Measurements from ENCODE around the gene KCNMA1.

The KCNMA1 gene

DNA sequence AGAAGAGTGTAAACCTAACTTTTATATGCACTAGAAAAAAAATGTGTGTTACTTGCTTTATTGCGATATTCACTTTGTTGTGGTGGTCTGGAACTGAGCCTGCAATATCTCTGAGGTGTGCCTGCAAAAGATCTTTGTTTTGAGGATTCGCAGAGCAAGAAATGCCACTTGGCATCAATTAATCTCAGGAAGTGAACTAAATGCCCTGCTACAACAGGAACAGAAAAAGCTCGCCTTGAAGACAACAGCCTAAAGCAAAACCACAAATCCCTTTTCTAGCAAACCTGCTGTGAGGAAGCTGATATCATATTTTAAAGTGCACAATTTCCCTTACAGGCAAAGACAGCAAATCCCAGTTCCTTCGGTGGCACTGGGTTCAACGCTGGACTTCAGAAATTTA, 675.8 kb downstream of the KCNMA1 start:
- FAIRE-seq: no peak

DNA sequence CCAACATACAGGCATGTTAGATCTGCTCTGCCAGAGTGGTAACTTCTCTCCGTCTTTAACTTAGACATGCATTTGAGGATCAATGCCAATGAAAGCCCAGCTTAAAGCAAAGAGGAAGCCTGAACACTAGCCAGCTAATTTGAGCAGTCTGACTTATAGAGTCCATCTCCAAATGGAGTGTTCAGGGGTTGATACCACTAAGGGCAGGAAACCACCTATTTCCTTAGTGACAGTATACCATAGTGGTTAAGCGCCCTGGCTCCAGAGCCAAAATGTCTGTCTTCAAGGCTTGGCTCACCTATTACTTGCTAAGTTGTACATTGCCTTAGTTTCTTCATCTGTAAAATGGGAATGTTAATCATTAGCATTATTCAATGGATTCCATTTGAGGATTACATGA, 678.5 kb downstream of the KCNMA1 start:
- no peak for FAIRE-seq

DNA sequence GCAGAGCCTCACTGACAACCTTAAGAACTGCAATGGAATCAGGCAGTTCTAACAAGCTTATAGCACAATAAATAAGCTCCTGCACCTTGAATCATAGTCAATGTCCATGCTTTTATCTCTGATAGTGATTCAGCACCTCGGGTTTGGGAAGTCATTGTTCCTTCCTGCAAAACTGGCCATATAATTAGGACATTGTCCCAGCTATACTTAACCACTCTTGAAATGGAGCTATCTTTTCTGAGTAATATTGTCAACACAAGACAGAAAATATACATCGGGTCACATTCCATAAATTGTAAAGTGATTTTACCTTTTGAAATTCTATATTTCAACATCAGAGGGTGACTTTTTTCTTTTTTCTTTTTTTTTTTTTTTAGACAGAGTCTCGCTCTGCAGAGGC, 682.8 kb downstream of the KCNMA1 start:
- no peak for FAIRE-seq

DNA sequence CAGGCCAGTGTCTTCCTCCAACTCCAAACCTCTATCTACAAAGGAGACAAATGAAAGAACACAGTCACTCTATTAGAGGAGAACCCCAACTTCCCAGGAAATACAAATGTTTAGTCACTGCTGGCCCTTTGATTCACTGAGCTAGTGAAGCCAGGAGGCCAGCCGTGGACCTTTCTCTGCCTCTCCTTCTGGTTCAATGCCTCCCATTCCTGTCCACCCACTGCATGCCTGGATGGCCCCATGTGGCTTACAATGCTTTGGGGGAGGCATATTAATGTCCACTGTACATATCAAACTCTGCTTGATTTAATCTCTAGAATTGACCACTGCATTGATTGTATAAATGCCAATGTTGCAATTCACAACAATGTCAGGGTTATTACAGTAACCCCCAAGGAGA, 687.3 kb downstream of the KCNMA1 start:
- no peak for FAIRE-seq

DNA sequence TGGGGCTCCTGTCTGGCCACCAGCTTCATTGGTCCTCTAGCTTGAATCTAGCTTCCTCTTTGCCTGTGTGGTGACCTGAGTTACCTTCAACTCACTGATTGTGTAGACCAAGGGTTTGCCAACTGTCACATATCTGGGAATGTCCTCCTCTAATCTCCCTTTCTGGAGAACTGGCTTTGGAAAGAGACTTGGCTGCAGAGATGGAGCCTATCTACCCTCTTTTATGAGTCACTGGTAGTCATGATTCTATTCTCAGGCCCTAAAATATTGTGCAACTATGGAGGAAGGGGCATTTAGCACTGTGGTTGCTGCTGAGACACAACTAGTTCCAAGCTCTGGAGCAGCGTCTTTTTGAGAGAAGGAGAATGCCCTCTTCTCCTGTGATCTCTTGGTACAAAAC, 691.3 kb downstream of the KCNMA1 start:
- FAIRE-seq: no peak

DNA sequence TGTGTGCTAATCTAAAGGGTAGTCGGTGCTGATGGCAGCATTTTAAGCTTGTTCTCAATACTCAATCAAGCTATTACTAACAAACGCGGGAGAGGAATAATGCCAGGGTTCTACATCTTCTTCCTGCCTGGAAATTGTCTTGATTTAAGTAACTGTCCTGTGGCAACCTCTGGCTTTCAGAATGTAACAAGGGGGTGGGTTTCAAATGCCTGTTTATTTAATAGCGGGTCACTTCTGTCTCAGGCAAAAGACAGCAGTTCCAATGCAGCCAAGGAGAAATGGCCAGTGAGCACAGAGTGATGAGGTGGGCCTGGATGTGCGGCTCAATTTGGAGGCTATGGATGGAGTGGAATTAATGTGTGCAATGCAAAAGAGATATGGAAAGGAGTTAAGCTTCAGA, 692.4 kb downstream of the KCNMA1 start:
- no peak for FAIRE-seq

DNA sequence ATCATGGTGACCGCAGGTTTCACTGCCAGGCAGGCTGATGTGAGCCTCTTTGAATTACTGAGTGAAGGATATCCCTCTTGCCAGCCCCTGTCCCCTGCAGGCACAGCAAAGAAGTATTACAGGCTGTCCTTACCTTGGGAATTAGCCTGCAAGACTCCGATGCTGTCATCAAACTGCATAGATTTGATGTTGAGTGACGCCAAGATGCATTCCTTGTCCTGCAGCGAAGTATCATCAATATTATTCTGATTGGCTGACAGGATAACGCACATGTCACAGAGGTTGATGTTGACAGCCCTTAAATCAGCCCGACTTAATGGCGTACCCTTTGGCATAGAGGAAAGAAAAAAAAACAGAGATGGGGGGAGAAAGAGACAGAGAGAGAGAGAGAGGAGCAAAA, 693.0 kb downstream of the KCNMA1 start:
- no peak for FAIRE-seq

DNA sequence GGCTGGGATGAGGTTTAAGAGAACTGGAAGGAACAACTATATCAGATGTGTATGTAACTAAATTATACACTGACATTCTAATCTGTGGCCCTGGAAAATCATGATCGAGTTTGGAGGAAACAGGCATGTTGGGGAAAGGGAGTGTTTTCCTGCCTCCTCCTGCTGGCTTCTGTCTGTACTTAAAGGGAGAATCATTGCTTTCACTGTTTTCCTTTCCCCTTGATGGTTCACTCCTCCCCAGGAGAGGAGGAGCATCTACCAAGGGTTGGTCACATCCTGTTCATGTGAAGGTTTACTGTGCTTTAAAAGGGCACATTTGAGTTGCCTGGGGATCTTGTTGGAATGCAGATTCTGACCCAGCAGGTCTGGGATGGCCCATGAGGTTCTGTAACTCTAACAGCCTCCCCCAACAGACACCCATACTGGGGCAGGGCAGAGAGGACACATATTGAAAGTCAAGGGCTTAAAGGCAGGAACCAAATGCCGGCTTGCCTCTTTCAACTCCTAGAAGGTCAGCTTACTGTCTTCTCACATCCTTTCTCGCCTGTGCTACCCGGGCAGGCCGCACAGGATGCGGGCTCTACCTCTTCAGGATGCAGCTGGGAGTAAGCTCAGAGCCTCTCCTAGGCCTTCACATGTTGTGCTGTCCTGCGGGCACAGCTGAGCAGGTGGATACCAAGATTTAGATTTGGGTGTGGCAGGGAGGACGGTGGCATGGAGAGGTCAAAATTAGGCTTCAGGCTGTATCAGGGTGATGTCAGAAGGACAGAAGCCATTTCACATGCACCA, 694.8 kb downstream of the KCNMA1 start:
- FAIRE-seq: no peak

DNA sequence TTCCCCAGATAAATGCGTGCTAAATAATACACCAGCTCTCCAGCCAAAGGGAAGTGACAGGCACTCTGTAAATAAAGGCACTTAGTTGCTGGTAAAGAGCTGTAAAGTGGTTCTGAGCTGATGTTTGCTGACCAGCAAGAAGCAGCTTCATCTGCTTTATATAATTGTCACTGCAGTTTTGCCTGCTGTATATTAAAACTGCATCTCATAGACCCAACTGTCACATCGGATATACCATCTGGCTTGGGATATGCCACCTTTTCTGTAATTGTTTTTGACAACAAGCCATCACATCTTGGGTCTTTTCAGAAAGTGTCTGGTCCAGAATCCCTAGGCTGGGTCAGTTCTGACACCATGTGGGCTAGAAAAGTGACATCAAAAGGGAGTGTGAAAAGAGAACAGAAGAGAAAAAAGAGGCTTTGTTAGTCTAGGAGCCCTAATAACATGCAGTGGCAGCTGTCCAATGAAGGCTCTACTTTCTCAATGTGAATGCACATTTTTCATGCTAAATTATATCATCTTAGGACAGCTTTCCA, 697.6 kb downstream of the KCNMA1 start:
- no peak for FAIRE-seq

DNA sequence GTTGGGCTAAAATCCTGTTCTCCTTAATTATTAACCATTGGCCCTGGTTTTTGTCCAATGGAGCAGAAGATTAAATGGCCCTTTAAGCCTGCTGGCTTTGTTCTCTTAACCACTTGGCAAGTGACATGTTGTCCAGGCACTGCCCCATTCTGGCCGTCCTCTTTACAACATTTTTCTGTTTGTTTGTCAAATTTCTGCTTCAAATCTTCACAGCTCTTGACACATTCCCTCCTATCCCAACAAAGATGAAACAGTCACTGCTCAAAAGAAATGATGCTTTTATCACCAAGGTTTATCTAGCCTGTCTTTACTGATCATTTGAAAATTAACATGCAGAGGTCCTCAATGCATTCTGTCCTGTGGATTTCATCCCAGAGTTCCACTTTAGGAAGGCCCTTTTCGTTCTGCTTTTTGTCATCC, 700.4 kb downstream of the KCNMA1 start:
- no peak for FAIRE-seq

DNA sequence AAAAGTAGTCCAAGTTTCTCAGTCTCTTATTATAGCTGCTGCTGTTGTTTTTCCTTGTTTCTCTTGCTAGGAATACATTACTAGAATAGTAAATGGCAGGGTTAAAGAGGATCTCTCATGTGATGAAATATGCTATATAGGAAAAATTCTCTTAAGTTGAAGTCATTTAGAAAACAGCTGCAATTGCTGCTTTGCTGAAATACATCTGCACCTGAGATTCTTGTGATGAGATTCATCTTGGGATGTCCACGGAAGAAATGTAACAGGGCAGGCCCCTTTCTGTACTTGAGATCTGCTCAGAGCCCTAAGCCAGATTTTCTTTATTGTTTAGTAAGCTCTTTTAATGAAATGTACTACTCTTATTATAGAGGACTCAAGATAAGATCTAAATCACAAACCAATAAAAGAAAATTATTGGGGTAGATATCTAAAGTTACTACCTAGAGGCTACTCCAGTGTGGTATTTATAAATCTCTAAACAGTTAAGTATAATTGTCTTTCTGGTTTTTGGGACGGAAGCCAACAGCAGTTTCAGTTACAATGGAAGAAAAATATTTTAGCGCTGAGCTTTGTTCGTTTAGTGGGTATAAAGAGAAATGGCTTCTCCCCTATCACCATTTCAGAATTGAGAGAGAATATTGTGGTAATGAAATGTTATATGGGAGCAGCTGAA, 701.5 kb downstream of the KCNMA1 start:
- FAIRE-seq: no peak

DNA sequence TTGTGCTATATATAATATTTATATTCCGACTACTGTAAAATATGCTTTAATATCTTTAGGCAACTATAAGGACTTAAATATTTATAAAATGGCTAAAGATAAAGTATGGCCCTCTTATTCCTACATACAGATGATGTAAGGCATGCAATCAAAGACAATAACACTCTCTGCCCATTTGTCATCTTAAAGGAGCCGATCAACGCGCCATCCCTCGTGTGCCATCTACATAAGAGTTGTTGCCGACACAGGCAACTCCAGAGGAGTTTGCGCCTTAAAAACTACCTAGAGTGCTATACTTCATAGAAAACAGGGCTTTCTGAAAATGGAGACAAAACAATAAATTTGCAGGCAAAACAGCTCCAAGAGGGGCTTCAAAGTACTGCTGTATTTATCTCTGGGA, 709.0 kb downstream of the KCNMA1 start:
- FAIRE-seq: no peak

DNA sequence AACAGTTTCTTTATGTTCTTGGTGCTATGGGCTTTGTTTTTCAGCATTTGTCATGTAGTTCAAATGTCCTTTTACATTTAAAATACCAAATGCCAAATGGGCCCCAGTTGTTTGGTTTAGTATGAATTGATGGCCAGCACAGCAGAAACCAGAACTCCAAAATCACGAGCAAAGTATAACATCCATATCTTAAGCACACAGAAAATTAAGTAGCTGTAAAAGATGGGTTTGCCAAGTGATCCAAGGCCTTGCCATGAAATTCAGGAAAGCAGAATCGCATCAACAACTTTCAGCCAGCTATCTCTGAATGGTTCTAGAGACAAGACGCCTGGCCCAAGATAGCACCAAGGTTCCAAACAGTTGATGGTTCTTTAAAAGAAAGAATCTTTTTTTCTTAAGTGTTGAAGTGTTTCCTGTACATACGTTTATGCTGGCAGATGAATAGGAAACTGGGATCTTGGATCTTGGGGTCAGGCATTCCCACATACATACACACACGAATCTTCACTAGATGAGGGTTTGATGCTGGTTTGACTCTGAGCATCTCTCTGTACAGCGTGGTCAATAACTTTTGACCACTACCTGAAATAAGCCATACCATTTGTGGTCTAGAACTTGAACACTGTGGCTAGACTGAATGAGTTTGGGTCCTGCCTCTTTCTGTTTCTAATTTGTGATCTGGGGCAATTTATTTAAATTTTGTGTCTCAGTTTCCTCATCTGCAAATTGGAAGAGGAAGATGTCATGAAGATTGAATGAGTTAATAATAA, 711.8 kb downstream of the KCNMA1 start:
- no peak for FAIRE-seq

DNA sequence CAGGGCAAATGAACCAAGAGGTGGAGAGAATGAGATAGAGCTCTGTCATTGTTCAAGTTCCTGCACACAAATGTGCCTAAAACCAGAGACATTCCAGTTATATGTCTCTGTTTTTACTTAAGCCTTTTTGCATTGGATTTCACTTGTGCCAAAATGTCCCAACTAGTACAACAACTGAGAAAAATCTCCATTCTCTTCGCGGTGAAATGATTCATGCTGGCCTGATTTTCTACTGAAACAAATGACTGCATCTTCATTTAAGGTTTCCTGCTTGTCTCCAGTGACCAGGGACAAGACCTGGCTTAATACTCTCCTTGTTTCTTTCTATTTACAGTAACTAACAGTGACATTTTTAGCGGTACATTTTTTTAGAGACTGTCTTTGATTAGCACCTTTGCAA, 714.9 kb downstream of the KCNMA1 start:
- no peak for FAIRE-seq

DNA sequence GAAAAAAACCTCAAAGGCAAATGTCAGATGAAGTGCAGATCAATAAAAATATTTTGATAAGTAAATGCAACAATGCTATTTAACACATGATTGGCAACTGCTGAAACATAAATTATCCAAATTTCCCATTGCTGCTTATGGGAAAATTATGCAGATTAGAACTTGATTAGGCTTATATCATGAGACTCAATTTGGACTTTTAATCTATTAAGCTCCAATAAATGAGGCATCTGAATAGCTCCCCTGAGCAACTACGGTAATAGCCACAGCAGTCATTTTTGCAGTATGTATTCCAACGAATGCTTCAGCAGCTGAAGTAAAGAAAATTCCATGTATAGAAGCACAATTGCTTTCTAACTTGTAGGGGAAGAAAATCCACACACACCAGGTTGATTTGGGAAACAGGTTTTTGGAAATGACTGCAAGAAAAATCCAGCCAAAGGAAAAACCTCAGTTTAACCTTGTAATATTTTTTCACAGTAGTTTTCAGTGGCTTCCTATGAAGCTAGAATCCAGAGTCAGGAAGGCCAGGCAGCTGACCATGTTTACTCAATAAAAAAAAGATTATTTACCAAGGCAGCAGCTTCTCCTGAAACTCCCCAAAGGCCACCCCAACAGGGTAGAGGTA, 716.1 kb downstream of the KCNMA1 start:
- FAIRE-seq: no peak

DNA sequence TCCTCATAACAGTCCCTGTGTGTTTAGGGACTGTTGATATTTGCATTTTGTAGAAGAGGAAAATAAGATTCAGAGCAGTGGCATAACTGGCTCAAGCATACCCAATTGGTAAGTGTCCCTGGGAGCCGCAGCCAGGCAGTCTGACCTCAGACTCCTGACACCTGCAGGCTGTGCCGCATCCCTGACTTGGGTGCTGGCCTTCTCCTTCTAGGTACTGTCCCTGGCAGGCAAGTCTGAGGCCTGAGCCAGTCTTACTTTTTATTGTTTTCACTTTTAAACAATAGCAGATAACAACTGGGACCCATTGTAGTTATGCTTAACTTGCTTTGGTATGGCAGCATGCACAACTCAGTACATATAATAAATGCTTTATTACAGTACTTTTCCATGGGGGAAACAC, 717.0 kb downstream of the KCNMA1 start:
- FAIRE-seq: no peak

DNA sequence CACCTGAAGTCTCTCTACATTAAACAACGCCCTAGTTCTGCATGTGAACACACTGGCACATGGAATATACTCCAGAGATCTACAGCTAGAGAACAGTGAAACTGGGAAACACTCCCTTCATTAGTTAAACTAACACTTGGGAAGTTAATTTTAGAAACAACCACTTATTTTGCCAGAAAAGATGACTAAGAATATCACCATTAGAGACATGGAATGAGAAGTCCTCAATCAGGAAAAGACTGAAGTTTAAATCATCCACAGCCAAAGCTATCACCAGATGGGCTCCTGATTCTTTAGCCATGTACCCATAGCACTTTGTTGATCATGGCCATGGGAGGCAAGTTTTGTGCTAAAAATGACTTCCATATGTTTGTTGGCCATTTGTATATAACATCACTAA, 719.5 kb downstream of the KCNMA1 start:
- no peak for FAIRE-seq

DNA sequence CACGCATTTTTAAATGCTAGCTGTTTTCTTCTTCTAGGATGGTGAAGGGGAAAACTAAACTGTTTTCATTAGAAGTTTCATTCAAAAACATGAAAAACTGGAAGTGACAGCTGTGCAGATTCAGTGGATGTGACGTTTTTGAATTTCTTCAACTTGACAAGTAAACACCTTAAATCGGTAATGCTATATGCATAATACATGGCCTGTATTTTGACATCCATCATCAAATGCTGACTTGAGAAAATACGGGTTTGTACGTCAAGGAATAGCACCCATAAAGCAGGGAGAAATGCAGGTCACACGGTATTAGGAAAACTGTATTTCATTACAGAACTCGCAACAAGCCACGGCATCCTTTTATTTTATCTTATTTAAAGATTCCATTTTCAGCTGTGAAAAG, 720.5 kb downstream of the KCNMA1 start:
- FAIRE-seq: no peak

DNA sequence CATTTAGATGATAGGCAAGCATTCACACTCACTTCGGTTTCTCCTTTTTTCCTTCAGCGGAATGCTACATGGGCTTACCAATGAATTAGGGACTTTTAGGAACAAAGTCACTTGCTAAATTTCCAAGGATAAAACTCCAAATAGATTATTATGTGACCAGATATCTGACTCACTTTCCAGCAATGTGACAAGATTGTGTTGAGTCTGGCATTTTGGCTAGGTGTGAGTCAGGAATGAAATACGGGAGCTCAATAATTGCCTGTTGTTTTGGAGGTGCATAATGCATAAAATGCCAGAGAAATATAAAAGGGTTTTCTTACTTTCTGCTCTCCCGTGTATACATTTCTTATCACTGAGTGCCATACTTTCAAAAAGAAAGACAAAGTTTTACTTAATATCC, 721.1 kb downstream of the KCNMA1 start:
- FAIRE-seq: no peak

DNA sequence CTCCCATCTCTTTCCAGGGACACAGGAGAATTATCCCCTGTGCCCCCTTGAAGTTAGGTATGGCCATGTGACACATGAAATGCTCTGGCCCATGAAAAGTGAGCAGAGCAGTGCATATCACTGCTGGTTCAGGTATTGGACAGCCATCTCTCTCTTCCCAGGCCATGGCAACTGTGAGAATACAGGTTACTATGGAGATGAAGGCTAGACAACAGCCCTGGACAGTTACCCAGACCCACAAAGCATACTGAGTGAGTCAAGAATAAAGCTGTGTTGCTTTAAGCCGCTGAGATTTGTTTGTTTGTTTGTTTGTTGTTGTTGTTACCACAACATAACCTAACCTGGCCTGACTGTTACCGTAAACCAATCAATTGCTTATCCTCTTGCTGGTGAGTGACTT, 722.3 kb downstream of the KCNMA1 start:
- no peak for FAIRE-seq

DNA sequence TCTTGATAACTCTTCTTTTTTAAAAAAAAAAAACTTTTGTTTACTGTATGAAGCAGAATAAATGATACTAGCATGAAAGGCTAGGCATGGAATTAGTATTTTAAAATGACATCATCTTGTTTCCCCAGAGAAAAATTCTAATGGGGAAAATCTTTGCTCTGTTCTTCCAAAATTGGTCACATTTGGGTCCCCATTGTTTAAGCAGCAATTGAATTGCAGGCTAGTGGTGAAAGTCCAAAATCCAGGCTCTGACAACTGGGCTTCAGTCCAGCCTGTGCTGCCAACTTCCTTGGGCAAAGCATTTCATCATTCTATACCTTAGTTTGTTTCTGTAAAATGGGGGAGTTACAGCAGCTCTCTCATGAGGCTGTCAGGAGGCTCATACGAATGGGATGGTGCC, 726.4 kb downstream of the KCNMA1 start:
- FAIRE-seq: no peak

DNA sequence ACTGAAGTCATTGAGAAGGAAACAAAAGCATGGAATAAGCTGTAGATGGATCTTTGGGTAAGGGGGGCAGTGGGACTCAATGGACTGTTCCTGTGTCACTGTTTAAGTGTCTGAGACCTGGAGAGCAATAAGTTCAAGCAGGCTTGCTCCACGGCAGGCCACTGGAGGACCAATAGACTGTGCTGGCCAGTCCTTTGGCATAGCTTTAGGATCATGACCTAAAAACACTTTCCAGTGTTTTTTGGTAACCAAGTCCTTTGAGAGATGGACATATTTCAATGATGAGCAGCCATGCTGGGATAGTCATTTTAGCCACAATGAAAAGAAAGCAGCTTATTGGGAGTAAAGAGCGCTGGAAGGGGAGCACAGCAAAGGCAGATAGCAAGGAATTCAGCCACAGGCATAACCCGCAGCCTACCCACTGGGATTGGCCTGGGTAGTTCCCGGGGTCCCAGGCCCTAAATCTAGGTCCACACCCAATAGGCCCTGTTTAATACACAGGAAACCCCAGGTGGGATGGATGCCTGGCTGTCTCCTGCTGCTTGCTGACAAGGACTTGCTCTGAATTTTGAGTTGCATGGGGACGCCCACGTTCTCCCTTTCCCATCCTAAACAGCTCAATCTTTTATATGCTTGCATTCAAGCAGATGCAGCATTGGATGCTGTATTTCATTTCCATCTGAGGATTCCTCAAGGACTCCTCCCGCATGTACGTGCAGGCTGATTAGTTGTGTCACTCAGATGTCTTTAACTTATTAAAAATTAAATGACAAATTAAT, 727.2 kb downstream of the KCNMA1 start:
- FAIRE-seq: no peak

All from colon (tissue), 2 donors.